ENCODE results near the gene CLIC5.

CLIC5 gene

GRCh38 chr6:45990162-45990561 lies 25.5 kb downstream of the CLIC5 start:
- DNase-seq = no peak

GRCh38 chr6:45988635-45989034 lies 27.0 kb downstream of the CLIC5 start:
- no peak for DNase-seq

- no peak for DNase-seq
These were observed 27.8 kb downstream of the CLIC5 start for GRCh38 chr6:45987856-45988255.

GRCh38 chr6:45986746-45987274 lies 28.9 kb downstream of the CLIC5 start:
- DNase-seq = no peak

- no peak for DNase-seq
These were observed 30.8 kb downstream of the CLIC5 start for GRCh38 chr6:45984788-45985425.

GRCh38 chr6:45984347-45984746 lies 31.3 kb downstream of the CLIC5 start:
- DNase-seq = no peak

- no peak for DNase-seq
These were observed 32.6 kb downstream of the CLIC5 start for GRCh38 chr6:45983062-45983461.

- no peak for DNase-seq
These were observed 33.2 kb downstream of the CLIC5 start for GRCh38 chr6:45982280-45983036.

- no peak for DNase-seq
These were observed 34.6 kb downstream of the CLIC5 start for GRCh38 chr6:45981046-45981445.

GRCh38 chr6:45979311-45979710 lies 36.3 kb downstream of the CLIC5 start:
- no peak for DNase-seq

- no peak for DNase-seq
These were observed 41.1 kb downstream of the CLIC5 start for GRCh38 chr6:45974596-45974995.

GRCh38 chr6:45972795-45973503 lies 42.7 kb downstream of the CLIC5 start:
- DNase-seq = no peak

- no peak for DNase-seq
These were observed 44.4 kb downstream of the CLIC5 start for GRCh38 chr6:45971287-45971686.

- no peak for DNase-seq
These were observed 45.3 kb downstream of the CLIC5 start for GRCh38 chr6:45970326-45970725.

GRCh38 chr6:45969883-45970282 lies 45.8 kb downstream of the CLIC5 start:
- no peak for DNase-seq

- DNase-seq = no peak
These were observed 46.6 kb downstream of the CLIC5 start for GRCh38 chr6:45969026-45969425.

GRCh38 chr6:45967363-45967762 lies 48.3 kb downstream of the CLIC5 start:
- DNase-seq = no peak

GRCh38 chr6:45966797-45967196 lies 48.9 kb downstream of the CLIC5 start:
- no peak for DNase-seq

GRCh38 chr6:45966340-45966739 lies 49.3 kb downstream of the CLIC5 start:
- no peak for DNase-seq

- DNase-seq = no peak
These were observed 49.9 kb downstream of the CLIC5 start for GRCh38 chr6:45965792-45966191.

GRCh38 chr6:45965007-45965406 lies 50.7 kb downstream of the CLIC5 start:
- no peak for DNase-seq

GRCh38 chr6:45964300-45964699 lies 51.4 kb downstream of the CLIC5 start:
- no peak for DNase-seq

GRCh38 chr6:45963896-45964295 lies 51.8 kb downstream of the CLIC5 start:
- DNase-seq = no peak

- DNase-seq = no peak
These were observed 54.5 kb downstream of the CLIC5 start for GRCh38 chr6:45961125-45961524.
